Measurements from ENCODE around the gene FOXD3. TPM values are rescaled to one million over a fixed set of nuclear protein-coding genes. Genes with fewer than 3 reads are reported as not detected.
"Not testable (repeated sequence)": the region's sequence is repeated elsewhere in the genome, so short reads cannot be mapped to it uniquely, and the experiment has no call there.

The FOXD3 gene
- total RNA-seq, 2 donors from 2014 or later, result 0.18 to 0.68 TPM

DNA sequence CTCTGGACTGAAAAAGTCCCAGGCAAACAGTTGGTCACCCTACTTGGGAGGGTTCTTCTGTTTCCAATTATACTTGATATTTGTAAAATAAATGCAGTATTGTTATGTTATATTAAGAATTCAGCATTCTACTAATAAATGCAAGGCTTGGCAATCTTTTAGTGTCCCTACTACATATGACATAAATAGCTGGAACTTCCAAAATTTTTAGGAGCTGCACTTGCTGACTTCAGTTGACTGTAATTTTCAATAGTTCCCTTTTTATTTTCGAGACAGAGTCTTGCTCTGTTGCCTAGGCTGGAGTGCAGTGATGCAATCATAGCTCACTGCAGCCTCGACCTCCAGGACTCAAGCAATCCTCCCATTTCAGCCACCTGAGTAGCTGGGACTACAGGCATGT lies 20.0 kb downstream of the FOXD3 start:
- ATAC-seq (no peak), DNase-seq (no peak)
- intact Hi-C loops (cut with DNase I), result no loop called here

DNA sequence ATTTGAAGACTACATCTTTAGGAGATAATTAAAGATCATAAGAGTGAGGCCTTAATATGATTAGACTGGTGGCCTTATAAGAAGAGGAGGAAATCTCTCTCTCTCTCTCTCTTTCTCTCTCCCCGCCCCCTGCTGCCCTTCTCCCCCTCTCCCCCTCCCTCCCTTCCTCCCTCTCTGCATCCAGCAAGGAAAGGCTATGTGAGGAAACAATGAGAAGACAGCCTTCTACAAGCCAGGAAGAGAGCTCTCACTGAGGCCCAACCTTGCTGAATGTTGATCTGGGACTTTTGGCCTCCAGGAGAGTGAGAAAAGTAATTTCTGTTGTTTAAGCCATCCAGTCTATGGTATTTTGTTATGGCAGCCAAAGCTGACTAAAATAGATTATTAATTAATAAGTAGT lies 21.6 kb downstream of the FOXD3 start:
- ATAC-seq (no peak), DNase-seq (no peak)
- intact Hi-C loops (cut with DNase I), result no loop called here

GRCh38 chr1:63350320-63350719 lies 28.0 kb downstream of the FOXD3 start:
- intact Hi-C loops (cut with DNase I), result no loop called here

GRCh38 chr1:63352736-63353135 lies 30.4 kb downstream of the FOXD3 start:
- no peak for DNase-seq
- ATAC-seq, result no peak
- intact Hi-C loops (cut with DNase I), result no loop called here

More at GRCh38 chr1:63350320-63350719, 28.0 kb downstream of the FOXD3 start:
- no peak for DNase-seq
- no peak for ATAC-seq

DNA sequence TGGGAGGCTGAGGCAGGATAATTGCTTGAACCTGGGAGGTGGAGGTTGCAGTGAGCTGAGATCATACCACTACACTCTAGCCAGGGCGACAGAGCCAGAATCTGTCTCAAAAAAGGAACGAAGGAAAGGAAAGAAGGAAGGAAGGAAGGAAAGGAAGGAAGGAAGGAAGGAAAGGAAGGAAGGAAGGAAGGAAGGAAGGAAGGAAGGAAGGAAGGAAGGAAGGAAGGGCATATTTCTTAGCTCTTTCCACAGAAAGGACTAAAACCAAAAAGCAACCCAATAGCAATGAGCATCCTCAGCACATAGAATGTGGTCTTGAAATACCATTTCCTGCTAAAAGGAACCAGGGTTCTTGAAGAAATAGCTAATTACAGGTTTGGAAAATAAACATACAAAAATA lies 33.9 kb downstream of the FOXD3 start:
- intact Hi-C loops (cut with DNase I); ATAC-seq; DNase-seq: not testable (repeated sequence)

DNA sequence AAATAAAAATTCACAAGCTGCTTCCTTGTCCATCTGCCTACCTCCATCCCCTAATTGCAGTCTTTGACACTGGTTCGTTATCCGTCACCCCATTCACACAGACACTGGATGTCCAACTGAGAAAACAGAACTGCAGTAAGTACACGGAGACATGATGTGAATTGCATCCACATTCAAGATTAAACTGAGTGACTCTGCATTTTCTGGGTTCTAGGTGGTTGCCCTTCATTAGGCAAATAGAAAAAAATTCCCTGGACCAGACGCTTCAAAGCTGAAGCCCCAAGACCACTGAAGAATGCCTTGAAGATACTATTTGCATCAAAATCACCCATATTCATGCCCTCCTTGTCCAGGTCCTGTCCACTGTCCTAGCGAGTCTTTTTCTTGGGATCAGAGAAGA lies 37.2 kb downstream of the FOXD3 start:
- intact Hi-C loops (cut with DNase I), result no loop called here
- DNase-seq, result no peak
- no peak for ATAC-seq

- intact Hi-C loops (cut with DNase I), result no loop called here
- no peak for DNase-seq
- no peak for ATAC-seq
Measured at GRCh38 chr1:63362073-63362472, 39.7 kb downstream of the FOXD3 start.

DNA sequence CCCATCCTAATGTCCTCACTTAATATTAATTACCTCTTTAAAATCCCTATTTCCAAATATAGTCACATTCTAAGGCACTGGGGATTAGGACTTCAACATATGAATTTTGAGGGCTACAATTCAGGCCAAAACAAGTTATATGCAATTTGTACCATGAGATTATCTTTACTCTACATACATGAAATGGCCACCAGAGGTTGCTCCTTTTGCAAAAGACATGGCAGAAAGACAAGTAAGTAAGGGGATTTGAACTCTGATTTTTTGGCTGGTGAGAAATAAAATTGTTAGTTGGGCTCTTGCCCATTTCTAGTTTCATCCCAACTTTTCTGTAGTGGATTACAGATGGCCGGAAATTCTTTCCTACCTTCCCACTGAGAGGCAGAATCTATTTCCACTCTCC lies 40.2 kb downstream of the FOXD3 start:
- ATAC-seq, result no peak
- intact Hi-C loops (cut with DNase I), result no loop called here
- no peak for DNase-seq

DNA sequence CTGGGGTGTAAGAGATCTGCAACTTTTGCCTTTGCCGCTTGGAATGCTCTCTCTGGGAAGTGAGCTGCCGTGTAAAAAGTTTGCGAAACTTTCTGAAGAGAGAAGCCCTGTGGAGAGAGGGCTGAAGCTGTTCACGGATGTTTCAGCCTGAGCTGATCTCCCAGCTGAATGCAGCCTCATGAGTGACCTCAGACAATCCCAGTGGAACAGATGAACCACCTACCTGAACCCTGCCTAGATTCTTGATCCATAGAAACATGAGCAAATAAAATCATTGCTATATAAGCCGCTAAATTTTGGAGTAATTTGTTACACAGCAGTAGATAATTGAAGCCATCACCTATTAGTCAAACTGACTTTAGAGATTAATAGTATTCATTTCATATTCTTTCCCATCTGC lies 40.6 kb downstream of the FOXD3 start:
- no peak for DNase-seq
- ATAC-seq, result no peak
- intact Hi-C loops (cut with DNase I), result no loop called here

DNA sequence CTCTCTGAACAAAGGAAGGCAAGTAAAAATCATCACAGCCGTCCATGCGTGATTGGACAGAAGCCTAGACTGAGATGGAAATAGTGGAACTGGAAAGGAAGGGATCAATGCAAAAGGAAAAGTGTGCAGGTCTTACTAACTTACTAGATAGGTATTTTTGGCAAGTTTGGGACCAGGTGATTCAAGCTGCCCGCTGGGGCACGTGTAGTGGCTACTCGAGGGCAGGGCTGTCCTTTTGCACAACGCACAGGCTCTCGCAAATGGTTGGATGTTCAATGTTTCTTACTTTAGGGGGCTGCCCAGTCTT lies 44.5 kb downstream of the FOXD3 start:
- intact Hi-C loops (cut with DNase I), result no loop called here
- ATAC-seq, result no peak
- DNase-seq, result no peak

DNA sequence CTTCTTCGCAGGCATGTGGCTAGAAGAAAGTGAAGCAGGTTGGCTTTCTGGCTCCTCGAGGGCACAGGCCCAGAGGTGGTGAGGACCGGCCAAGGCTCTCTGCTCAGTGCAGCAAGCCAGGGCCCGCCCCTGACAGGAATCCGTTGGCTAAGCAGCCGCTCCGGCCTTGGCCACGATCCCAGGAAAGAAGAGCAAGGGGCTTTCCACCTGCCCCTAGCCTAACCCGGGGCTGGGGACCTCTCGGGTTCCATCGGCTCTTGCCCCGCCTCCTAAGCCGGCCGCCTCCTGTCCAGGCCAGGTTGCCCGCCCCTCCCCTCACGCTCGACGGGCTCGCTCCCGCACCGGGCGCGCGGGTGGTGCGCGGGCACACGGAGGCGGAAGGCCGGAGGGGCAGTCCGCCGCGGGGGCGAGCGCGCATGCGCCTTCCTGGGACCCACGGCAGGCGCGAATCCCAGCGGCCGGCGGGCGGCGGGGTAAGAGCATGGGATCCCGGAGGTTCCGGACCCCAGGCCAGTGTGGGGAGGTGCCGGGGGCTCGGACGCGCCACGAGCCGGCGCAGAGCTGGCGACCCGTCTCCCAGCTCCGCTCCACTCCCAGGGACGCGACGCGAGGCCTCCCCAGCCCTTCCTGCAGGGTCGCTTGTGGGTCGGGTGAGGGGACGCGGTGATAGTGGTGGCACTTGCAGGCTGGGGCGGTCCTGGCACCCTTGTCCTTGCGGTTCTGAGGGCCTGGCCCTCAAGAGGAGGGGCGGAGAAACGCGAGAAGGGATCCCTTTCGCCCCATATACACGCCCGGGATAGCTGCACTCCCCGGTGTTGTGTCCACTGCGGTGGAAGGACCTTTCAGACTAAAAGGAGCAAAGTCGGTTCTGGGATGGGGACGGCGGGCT lies 45.1 kb downstream of the FOXD3 start, which contains the start of gene ALG6:
TSS of gene ALG6 (plus strand) at position 413 of the 889 bp plus-strand sequence. CDS start 3,351 bp downstream, outside the sequence.
- ATAC-seq (peak; percentile 99 to 100), DNase-seq (peak; percentile 95)
- intact Hi-C loops (cut with DNase I), result no loop called here

- intact Hi-C loops (cut with DNase I), result no loop called here
- DNase-seq (no peak), ATAC-seq (no peak)
Measured at GRCh38 chr1:63368131-63368530, 45.8 kb downstream of the FOXD3 start.

Small RNAs within 50 kb of the gene (microRNA-seq; reads per million reads assigned to microRNA genes)
- gene MIR6068, result 0 reads per million in 2 donors

Other genes with a start within 250 kb of the FOXD3 start
- 1 to 10 TPM; 4.4 to 6.4 TPM for gene ALG6, start 45.1 kb downstream of the FOXD3 start, total RNA-seq
- 1 to 10 TPM; 6.4 to 8.3 TPM for gene ITGB3BP, start 200.7 kb downstream of the FOXD3 start, total RNA-seq
- gene EFCAB7, start 201.0 kb downstream of the FOXD3 start, total RNA-seq, result 10 to 100 TPM in 1 of 2 donors, 1 to 10 TPM in 1; 6.1 to 10.5 TPM